ENCODE data around the gene CBX4.

CBX4 gene

DNA sequence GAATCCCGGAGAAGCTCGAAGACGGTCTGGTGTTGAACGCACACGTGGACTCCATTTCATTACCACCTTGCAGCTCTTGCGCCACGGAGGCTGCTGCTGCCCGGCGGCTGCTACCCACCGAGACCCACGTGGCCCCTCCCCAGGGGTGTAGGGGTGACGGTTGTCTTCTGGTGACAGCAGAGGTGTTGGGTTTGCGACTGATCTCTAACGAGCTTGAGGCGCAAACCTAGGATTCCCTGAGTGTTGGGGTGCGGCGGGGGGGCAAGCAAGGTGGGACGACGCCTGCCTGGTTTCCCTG is 1.7 kb upstream of the CBX4 start:
- no peak for DNase-seq

DNA sequence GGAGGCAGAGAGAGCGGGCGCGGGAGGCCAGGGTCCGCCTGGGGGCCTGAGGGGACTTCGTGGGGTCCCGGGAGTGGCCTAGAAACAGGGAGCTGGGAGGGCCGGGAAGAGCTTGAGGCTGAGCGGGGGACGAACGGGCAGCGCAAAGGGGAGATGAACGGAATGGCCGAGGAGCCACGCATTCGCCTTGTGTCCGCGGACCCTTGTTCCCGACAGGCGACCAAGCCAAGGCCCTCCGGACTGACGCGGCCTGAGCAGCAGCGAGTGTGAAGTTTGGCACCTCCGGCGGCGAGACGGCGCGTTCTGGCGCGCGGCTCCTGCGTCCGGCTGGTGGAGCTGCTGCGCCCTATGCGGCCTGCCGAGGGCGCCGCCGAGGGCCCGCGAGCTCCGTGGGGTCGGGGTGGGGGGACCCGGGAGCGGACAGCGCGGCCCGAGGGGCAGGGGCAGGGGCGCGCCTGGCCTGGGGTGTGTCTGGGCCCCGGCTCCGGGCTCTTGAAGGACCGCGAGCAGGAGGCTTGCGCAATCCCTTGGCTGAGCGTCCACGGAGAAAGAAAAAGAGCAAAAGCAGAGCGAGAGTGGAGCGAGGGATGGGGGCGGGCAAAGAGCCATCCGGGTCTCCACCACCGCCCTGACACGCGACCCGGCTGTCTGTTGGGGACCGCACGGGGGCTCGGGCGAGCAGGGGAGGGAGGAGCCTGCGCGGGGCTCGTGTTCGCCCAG is 1.2 kb upstream of the CBX4 start:
- peak; percentile 37 for DNase-seq

DNA sequence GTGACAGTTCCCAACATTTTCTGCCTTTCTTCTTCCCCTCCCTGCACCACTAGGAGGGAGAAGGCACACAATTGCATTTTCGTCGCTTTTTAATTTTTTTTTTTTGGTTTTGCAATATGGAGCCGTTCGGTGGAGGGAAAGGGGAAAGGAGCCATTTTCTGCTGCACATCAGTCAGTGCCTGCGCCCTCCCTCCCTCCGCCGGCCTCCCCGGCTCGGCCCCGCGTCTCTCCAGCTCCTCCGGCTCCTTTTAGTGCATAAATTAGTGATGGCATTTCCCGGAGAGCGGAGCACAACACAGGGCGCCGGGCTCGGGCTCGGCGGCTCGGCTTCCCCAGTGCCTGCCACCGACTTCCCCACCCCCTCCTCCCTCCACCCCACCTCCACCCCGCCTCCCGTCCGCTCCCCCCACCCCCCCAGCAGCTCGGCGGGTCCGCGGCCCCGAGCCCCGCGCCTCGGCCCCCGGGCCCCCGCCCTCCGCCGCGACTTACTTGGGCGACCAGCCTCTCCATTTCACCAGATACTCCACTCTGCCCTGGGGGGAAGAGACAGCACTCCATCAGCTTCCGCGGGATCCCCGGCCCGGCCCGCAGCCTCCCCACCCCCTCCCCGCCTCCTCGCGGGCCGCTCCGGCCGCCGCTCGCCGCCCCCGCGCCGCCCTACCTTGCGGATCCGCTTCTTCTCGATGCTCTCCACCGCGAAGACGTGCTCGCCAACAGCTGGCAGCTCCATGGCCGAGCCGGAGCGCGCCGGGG is 542 bp downstream of the CBX4 start:
- DNase-seq: peak; percentile 67

DNA sequence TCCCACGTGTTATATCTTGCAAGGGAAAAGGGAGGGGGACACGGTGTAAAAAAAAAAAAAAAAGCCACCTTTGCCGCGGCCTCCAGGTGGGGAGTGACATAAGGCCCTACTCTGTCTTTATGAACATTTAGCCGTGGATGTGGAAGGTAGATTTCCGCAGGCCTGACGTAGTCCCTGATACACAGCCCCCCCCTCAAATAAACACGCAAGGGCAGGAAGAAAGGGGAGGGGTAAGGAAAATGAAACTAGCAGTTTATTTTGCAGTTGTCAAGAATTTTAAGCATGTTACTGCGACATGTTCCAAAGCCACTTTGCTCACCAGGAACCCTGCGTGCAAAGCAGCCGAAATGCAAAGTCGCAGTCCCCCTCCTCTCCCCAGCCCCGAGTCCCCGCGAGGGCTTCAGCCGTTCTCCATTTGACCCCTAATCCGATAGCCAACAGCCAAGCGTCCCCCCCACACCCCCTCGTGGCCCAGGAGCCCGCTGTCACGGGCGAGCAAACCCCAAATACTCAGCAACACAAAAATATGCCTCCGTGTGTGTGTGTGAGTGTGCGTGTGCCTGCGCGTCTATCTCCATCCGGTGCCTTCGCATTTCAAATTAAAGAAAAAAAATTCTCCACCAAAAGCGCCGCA is 1.2 kb downstream of the CBX4 start:
- DNase-seq: no peak

DNA sequence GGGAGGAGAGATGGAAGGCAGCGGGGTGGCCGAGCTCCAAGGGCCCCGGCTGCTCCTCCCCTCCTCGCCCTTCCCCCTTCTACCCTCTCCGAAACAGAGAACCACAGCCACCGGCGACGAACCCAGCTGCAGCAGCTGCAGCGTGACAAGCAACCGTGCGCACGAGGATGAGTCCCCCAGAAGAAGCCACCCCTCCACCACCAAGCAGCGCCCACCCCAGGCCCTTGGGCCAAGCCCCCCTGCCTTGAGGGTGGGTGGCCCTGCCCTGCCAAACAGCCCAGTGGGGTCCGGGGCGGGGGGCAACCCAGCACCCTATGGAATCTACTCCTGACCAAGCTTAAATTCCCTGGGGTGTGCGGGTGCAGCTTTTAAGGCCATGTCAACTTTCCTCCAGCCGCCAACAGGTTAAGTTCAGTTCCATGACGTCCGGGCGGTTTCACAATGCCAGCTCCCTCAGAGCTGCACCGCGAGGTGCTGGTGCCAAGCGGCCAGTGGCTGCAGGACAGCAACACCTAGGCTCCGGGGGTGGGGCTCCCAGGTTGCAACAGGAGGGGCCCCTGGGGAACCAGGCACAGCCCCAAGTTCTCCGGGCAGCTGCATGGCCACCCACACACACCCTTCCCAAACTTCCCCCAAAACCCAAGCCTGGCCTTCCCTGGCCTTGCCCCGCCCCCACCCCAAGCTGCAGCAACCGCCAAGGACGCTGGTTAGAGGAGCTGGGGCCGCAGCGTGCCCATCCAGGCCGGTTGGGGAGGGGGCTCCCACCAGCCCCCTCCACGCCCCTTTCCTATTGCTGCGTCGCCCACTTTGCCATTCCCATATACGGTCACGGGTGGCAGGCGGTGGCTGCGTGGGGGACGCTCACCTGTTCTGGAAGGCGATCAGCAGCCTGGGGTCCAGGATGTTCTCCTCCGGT is 2.0 kb downstream of the CBX4 start:
- DNase-seq: peak; percentile 76

DNA sequence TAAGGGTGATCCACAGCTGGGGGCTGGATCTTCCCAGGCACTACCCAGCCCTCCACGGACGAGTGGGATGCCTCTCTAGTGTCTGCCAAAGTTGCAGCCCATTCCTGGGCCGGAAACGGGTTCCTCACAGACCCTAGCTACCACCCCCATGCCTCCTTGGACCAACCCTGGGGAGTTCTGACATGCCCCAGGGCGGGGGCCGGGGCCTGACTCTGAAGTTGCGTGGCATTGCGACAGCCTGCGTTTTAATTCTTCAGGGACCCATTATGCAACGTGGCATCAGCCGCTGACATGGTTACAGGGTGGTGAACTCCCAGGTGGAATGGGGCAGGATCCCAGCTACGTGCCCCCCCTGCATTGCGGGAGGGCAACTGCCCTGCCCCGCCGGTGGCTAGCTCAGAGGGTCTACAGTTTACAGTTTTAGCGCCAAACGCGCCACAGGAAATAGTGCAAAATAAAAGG is 2.7 kb downstream of the CBX4 start:
- no peak for DNase-seq

DNA sequence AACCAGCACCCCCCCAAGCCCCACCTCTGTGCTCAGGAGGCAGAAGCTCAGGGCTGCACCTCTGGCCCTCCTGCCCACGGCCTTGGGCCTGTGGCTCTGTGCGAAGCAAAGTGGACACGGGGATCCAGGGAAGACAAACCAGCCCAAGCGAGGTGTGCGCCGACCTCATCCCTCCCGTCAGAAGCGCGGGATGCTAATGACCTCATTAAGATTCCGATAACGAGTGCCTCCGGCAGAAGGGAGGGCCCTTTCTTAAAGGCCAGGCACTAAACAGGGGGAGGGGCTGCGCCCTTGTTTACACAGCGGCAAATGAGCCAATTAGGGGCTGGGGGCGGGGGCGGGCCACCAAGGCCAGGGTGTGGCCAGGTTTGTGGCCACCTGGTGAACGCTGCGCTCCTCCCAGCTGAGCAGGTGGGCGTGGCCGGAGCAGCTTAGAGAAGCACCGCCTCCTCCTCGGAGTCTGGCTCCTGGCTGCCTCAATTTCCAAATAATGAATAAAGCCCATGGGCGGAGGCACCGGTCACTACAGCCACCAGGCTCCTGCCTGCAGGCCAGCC is 3.2 kb downstream of the CBX4 start:
- no peak for DNase-seq

DNA sequence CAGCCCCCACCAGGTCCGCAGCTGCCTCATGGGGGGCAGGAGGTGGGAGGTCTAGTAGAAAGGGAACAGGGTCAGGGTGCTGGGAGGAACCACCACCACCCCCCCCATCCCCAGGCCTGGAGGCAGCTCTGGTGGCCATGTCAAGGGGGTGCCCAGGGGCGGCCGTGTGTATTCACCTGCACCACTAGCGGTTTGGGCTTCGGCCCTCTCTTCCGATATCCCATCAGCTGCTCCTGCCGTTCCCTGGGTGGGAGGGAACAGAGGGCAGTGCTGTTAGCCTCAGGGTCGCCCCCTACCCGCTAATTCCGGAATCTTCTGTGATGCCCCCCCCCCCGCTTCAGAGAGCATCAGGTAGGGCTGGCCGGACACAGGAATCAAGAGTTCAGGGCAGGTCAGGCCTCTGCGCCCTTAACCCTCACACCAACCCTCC is 3.8 kb downstream of the CBX4 start:
- DNase-seq: no peak

DNA sequence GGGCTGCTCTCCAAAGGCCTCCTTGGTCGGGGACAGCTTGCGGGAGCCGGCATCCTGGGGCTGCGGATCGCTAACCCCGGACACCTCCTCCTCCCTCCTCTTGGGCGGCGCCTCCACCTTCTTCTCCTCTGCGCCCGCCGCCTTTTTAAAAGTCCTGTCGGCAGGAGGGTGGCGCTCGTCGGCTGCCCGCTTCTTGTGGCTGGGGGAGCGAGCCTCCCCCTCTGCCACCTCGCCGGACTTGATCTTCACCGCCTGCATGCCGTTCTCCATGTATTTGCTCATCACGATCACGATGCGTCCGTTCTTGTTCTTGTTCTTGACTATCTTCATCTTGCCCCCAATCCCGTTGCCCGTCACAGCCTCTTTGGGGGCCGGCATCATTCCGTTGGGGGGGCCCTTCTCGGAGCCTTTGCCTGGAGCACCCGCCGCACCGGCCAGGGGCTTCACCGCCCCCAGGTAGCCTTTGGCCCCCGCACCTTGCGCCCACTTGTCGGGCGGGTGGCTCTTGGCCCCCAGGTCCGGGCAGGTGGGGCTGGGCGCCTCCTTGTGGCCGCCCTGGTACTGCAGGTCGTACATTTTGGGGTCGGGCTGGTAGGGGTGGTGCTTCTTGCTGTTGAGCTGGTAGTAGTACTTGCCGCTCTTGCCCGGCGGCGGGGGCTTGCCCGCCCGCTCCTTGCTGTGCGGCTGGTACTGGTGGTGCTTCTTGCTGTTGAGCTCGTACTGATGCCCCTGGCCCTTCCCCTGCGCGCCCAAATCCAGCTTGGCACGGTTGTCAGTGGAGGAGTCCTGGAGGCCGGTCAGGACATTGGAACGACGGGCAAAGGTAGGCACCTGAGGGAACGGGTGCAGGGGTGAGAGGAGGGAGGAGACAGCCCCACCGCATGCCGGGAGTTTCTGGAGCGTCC is 4.4 kb downstream of the CBX4 start:
- DNase-seq: no peak

DNA sequence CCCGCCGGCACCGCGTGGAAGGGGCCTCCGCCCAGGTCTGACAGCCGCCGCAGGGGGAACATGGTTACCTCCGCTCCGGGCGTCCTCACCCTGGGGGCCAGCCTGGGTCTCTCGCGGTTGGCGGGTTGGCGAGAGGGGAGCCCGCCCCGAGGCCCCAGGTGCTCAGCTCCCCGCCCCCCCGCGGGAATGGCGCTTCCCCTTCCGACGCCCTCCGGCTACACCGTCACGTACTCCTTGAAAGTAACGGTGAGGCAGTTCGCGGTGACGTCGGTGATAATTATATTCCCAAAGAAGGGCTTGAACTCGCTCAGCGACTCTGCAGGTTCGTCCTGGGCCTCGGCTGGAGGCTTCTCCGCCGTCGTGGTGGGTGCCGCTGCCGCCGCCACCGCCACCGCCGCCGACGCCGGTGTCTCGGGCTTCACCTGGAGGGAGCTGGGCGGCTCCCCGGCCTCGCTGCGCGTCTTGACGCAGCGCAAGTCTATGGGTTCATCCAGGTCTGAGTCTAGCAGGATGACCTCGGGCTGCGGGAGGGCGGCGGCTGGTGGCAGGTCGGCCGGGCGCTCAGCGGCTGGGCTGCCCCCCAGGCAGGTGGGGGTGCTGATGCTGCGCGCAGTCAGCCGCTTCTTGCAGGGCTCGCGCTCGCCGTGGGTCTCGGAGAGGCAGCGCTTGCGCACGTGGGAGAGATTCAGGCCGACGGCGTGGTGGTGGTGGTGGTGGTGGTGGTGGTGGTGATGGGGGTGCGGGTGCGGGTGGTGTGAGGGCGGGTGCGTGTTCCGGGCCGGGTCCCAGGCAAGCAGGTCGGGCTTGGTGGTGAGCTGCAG is 5.3 kb downstream of the CBX4 start:
- no peak for DNase-seq

DNA sequence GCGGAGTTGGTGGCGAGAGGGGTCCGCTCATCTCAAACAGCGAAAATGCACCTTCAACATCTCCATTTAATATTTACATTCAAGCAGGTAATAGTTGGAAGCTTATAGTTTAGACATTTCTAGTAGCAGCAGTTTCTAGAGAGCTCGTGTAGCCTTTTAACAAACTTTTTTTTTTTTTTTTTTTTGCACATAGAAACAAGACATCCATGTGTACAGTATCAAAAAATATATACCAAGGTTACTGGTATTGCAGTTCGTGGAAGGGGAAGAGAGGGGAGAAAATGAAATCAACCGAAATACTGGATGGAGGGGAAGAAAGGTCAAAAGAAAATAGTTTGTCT is 6.2 kb downstream of the CBX4 start:
- no peak for DNase-seq

DNA sequence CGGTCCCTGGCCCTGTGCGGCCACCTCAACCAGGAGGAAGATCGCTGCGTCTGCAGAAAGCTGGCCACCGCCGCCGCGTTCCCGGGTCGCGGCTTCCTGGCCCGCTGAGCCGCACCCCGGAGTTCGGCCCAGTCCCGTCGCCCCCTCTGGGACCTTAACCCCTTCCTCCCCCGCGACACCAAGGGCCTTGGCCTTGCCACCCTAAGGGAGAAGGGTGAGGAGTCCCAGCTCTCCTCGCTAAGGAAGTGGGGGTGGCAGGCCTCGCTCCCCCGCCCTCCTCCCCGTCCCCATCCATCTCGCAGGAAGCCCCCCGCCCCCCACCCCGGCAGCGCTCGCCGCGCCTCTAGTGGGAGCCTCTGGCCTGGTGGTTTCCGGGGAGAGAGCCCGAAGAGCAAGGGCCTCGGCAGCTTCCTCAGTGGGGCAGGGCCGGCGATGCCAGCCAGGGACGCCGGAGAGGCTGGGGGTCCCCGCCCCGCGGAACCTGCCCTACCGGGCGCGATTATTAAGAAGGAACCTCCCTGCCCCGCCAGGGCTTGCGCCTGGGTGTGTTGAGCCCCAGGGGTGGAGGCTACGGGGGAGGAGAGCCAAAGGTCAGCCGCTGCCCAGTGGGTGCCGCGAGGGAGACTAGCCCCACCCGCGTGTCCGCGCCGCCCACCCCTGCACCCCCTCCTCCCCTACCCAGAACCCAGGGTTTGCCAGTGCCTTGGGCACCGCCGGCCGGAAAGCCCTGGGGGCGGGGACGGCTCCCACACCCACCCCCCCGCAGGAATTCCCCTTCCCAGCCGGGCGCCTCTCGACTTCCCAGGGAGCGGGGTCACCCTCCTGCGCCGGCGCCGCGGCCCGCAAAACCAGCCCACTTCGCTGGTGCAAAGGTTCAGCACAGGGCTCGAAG is 6.8 kb downstream of the CBX4 start:
- DNase-seq: no peak

DNA sequence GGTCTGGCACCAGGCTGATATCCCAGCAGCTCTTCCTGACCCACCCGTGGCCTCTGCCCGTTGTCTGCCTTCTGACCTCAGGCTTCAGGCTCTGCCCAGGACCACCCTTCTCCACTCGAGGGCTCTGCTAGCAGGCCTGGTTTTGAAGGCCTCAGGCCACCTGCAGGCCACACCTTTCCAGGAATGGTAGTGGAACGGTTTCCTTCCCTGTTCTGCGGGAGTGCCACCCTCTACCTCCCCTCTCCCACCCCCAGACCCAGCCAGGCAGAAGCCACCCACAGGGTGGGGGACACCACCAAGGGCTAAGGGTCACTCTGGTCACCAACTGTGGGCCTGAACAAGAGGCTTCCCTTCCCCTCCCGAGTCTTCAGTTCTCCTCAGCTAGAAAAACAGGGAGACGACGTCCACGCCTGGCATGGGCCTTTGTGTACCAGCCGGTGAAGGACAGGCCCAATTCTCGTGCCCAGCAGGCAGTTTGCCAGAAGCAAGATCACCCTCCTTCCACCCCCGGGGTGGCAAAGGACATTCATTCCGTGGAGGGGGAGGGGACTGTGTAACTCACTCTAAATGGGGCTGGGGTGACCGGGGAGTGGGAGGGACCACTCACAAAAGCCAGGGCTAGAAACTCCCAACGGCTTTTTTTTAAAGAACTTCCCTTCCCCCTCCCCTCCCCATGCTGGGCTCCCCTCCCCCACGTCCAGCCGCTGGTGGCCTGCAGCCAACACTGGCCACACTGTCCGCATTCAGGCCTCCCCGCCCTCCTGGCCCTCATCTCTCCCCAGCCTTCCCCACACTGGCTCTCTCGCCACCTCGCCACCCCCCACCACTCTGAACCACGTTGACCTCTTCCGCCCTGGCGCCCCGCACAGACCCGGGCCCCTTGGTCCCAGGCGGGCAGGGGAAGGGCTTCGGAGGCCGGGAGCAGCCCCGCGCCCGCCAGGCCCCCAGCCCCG is 7.7 kb downstream of the CBX4 start:
- no peak for DNase-seq

DNA sequence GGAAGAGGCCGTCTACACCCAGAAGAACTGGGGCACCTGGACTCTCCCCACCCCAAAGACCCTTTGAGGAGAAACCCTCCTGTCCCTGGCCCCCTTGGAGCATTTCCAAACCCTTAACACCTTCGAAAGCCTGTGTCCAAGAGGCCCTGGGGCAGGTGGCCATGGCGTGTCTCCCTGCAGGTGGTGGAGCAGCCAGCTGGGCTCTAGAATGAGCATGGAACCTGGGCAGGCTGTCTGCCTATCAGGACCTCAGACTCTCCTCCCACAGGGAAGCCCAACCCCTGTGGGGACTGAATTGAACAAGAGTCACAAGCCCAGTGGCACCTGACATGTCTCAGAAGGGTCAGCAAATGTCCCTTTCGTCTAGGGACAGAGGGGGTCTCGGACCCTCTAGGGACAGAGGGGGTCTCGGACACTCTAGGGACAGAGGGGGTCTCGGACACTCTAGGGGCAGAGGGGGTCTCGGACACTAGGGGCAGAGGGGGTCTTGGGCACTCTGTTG is 8.4 kb downstream of the CBX4 start:
- DNase-seq: no peak

DNA sequence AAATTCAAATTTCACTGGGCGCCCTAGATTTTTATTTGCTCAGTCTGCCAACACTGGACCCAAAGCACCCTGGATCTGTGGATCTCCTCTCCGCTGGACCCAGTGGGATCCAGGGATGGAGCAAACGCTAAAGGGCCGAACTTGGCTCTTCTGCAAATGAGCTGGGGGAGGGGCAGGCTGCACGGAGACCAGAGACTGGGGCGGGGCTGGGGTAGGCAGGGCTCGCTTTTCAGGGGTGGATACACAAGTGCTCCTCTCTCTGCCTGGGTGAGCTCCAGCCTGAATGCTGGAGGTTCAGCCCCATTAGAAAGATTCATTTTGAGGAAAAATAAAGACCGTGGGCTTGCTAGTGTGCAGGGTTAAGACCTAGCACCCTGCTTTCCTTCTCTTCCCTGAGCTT is 8.9 kb downstream of the CBX4 start:
- no peak for DNase-seq

DNA sequence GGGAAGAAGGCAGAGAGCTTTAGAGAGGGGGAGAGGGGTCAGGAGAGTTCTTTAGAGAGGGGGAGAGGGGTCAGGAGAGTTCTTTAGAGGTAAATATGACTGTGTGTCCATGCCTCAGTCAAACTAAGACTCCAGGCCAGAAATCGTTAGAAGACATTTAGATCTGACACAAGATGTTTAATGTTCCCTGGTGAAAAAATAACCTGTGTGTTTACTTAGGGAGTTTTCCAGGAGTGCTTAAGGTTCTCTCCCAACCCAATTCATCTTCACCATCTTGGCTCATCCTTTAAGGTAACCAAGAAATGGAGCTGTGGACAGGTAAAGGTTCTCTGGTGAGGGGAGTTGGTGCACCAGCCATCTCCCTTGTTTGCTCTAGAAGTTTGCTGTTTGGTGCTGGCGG is 9.8 kb downstream of the CBX4 start:
- no peak for DNase-seq

DNA sequence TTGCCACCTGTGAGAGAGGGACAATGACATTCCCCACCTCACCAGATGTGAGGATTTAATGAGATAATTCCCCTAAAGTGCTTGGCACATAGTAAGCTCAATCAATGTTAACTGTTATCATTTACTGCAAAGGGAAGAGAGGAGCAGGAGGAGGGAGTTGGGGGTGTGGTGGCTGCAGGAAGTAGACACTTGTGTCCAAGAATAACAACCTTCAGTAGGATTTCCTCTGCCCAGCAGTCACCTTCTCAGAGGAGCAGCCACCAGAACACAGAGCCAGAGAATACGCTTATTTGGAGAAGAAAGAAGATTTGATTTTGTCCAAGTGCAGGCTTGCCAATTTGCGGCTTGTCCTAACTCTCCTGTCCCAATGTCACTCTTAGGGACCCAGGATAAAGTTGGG is 10.2 kb downstream of the CBX4 start:
- DNase-seq: no peak

DNA sequence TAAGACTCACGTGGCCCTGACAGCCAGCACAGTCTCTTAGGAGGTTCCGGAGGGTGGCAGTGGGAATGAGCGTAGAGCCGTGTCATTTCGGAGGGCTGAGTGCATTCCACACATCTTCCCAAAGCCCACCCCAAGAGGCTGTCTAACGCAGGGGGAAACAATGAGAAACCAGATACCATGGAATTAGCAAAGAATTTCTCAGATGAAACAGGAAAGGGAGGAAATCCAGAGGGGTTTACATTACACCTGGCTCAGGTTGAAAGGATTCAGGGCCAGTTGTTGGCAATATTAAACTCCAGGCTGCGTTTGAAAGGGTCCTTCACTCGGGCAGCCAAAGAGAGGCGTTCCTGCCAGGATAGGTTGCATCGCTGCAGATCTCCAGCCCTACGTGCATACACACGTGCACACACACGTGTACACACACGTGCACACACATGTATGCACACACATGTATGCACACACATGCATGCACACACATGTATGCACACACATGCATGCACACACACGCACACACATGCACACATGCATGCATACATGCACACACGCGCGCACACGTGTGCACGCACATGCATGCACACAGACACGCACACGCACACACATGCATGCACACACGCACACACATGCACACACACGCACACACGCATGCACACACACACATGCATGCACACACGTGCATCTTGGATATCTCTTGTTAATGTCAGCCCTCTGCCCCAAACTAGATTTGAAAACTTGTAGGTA is 12.2 kb downstream of the CBX4 start:
- DNase-seq: no peak

Measured in stimulated activated CD4-positive, alpha-beta T cell treated with anti-CD3 and anti-CD28 coated beads, Interleukin-15, amount 100 ng/mL, for 24 hours (primary cell).